K562 (cell line): ENCODE measurements around the gene IQSEC3. TPM values are rescaled to one million over a fixed set of nuclear protein-coding genes. Genes with fewer than 3 reads are reported as not detected.

Experiments
- ATAC-seq: fragments of 200-7000 bp; cut with Tn5 transposase; 3 replicates; pipeline ENCODE4 v1.9.1; 2020; ENCODE audit warnings: moderate library complexity
- BruUV-seq: library from RNA; stranded (reverse); fragments of 400-500 nt; replicated peaks from 2 replicates; lab custom pipeline; 2021; lab: Mats Ljungman, UMichigan
- CTCF ChIA-PET: fragments of 300-600 bp; formaldehyde crosslinking; extraction: SDS; loops from one replicate; lab custom pipeline; 2021; ENCODE audit warnings: low intra/inter-chr PET ratio; lab: Yijun Ruan, JAX
- POLR2A ChIA-PET: fragments of 300-600, 350-650 bp; sonication (Branson Sonifier 250); formaldehyde crosslinking; extraction: SDS; loops from one replicate; lab custom pipeline; 2021; ENCODE audit warnings: antibody characterized with exemption, inconsistent platforms; lab: Yijun Ruan, JAX
- DNase-seq, 4 experiments: peaks; one replicate each; pipeline versions ENCODE4 v3.0.0 to v3.0.0-alpha.2; 2011 to 2018; ENCODE audit warnings: low spot score in 3 of 4, mixed read lengths in 3 of 4; ENCODE audit errors: extremely low read depth in 1 of 4
- FAIRE-seq: peaks from 2 replicates; lab custom pipeline; 2011; peaks lifted over from hg19 to GRCh38; lab: Jason Lieb, UNC
- H2AFZ ChIP-seq: 2 replicates; pipeline ENCODE4 v1.6.0; 2011; ENCODE audit warnings: low read depth, low read length, control low read depth, inconsistent platforms
- H3K27ac ChIP-seq: fragments of 200-600 bp; 3 replicates; pipeline ENCODE4 v1.8.0; 2011; ENCODE audit warnings: low read depth, mild to moderate bottlenecking, control low read depth, inconsistent platforms, low read length, moderate library complexity, mixed read lengths; ENCODE audit errors: extremely low read depth
- H3K27me3 ChIP-seq, 2 experiments: fragments of 300-600 bp in 1 of 2; 2 replicates in 1 of 2; 3 replicates in 1 of 2; pipeline versions ENCODE4 v1.6.0 to v1.8.0; 2011; ENCODE audit warnings: inconsistent platforms in 2 of 2, low read length in 2 of 2, mild to moderate bottlenecking in 1 of 2, mixed read lengths in 1 of 2, moderate library complexity in 1 of 2; ENCODE audit not compliant: control insufficient read depth in 2 of 2, insufficient read depth in 2 of 2
- H3K36me3 ChIP-seq: fragments of 300-600 bp; 3 replicates; pipeline ENCODE4 v1.8.0; 2011; ENCODE audit warnings: mild to moderate bottlenecking, low read length, inconsistent platforms; ENCODE audit not compliant: control insufficient read depth, insufficient read depth
- H3K4me1 ChIP-seq, 2 experiments: fragments of 200-600 bp in 1 of 2; replicated peaks in 1 of 2; 2 replicates in 1 of 2; 3 replicates in 1 of 2; pipeline versions ENCODE4 v1.5.1 to v1.8.0; 2011; ENCODE audit warnings: inconsistent platforms in 2 of 2, low read length in 2 of 2, mild to moderate bottlenecking in 1 of 2, mixed read lengths in 1 of 2, moderate library complexity in 1 of 2; ENCODE audit not compliant: control insufficient read depth in 2 of 2, insufficient read depth in 2 of 2
- H3K4me2 ChIP-seq: 2 replicates; pipeline ENCODE4 v1.6.1; 2011; ENCODE audit warnings: low read length, control low read depth, inconsistent platforms, mixed read lengths; ENCODE audit not compliant: insufficient read depth
- H3K4me3 ChIP-seq: fragments of 200-600 bp; sonication (generic), shearing (Covaris generic); 2 replicates; pipeline ENCODE4 v1.5.1; 2016; ENCODE audit warnings: control low read depth, inconsistent platforms
- H3K79me2 ChIP-seq: fragments of 200-600 bp; 3 replicates; pipeline ENCODE4 v1.8.0; 2011; ENCODE audit warnings: low read length, inconsistent platforms; ENCODE audit not compliant: control insufficient read depth, insufficient read depth
- H3K9ac ChIP-seq, 2 experiments: 2 replicates each; pipeline versions ENCODE4 v1.6.0 to v1.6.1; 2011; ENCODE audit warnings: low read depth in 2 of 2, low read length in 2 of 2, control low read depth in 1 of 2, inconsistent platforms in 1 of 2, mild to moderate bottlenecking in 1 of 2, mixed read lengths in 1 of 2; ENCODE audit not compliant: insufficient read depth in 1 of 2
- H3K9me1 ChIP-seq: one replicate; pipeline ENCODE4 v1.6.0; 2011; ENCODE audit warnings: inconsistent platforms, mild to moderate bottlenecking, low read length, moderate library complexity; ENCODE audit not compliant: control insufficient read depth, insufficient read depth
- H3K9me3 ChIP-seq: replicated peaks from 2 replicates; pipeline ENCODE4 v1.5.1; 2011; ENCODE audit warnings: low read depth, low read length, inconsistent platforms; ENCODE audit not compliant: control insufficient read depth, insufficient read depth
- H4K20me1 ChIP-seq: replicated peaks from 2 replicates; pipeline ENCODE4 v1.6.1; 2011; ENCODE audit warnings: low read length, inconsistent platforms, mixed read lengths; ENCODE audit not compliant: control insufficient read depth, insufficient read depth
- NFYB ChIP-seq: IDR thresholded peaks from 2 replicates; pipeline ENCODE4 v1.6.1; 2011; ENCODE audit warnings: mild to moderate bottlenecking, moderate library complexity; ENCODE audit not compliant: insufficient read length; ENCODE audit errors: extremely low read depth
- NR2C1 ChIP-seq, 2 experiments: fragments of 450-650 bp; IDR thresholded peaks; 2 replicates each; pipeline ENCODE4 v1.6.1; 2017; ENCODE audit warnings: mild to moderate bottlenecking in 2 of 2, antibody characterized with exemption in 1 of 2, inconsistent platforms in 1 of 2, missing compliant biosample characterization in 1 of 2, missing genetic modification characterization in 1 of 2
- USF2 ChIP-seq: sonication (generic); formaldehyde crosslinking; IDR thresholded peaks from 2 replicates; pipeline ENCODE4 v1.5.0; 2020; ENCODE audit warnings: missing genetic modification reagents
- ZNF3 ChIP-seq: fragments of 250-450 bp; sonication (Bioruptor Pico); IDR thresholded peaks from 2 replicates; pipeline ENCODE4 v1.5.0; 2021; ENCODE audit warnings: mild to moderate bottlenecking, moderate library complexity
- ZNF431 ChIP-seq: sonication (generic); formaldehyde crosslinking; IDR thresholded peaks from 2 replicates; pipeline ENCODE4 v1.8.0; 2022; ENCODE audit warnings: mild to moderate bottlenecking, missing genetic modification reagents
- WGBS: fragments of 100-300 bp; shearing (Covaris generic); methylation state at CpG from one replicate; pipeline ENCODE4 v1.1.6; 2016; ENCODE audit warnings: low coverage, mixed read lengths; ENCODE audit not compliant: insufficient coverage; ENCODE audit errors: missing lambda C conversion rate; 5-methylcytosine and 5-hydroxymethylcytosine counted together
- in situ Hi-C: fragments of 300-500 bp; cut with MboI; formaldehyde crosslinking; loops from 4 replicates; pipeline ENCODE4 v1.15.0; 2018; ENCODE audit warnings: inconsistent platforms, mixed read lengths
- intact Hi-C: fragments of 100-400 bp; cut with micrococcal nuclease; formaldehyde crosslinking; loops from 2 replicates; pipeline ENCODE4 v1.14.2; 2022
- polyA plus RNA-seq, 8 experiments: library from polyadenylated mRNA; depleted of rRNA in 4 of 8; stranded (reverse) in 5 of 8; unstranded in 3 of 8; fragments of >200 nt; fragmentation: Nextera tagmentation in 2 of 8; fragmentation: Illumina TruSeq in 1 of 8; extraction: Ambion mirVana in 2 of 8; extraction: Trizol in 1 of 8; gene quantifications; 2 replicates each; pipeline versions ENCODE4 v1.2.1 to v1.2.3, GENCODE V29; 2011 to 2014; ENCODE audit warnings: inconsistent platforms in 1 of 8, missing spikeins in 1 of 8
- total RNA-seq, 7 experiments: library from RNA; depleted of rRNA in 6 of 7; stranded (reverse); fragments of >200 nt in 6 of 7; fragmentation: Illumina TruSeq in 2 of 7; extraction: Trizol in 2 of 7; gene quantifications; 2 replicates each; pipeline versions ENCODE4 v1.2.1 to v1.2.3, GENCODE V29; 2011 to 2021; ENCODE audit warnings: low replicate concordance in 1 of 7

The IQSEC3 gene
- total and polyA plus RNA-seq, 9 of the 15 experiments (the other 6 are each of a cell fraction or from before 2014, with no cell fraction given): under 0.01 to 0.25 (median 0.08) TPM; not detected in 3

- in situ Hi-C loops (no loop called here), intact Hi-C loops (no loop called here)
- H3K79me2 ChIP-seq: no peaks in the 10 kb centered on the region
- peak overlapping the region in 1 of 2 experiments; percentile 43; a peak in 1 of 4 replicates for H3K9ac ChIP-seq
- no peak for TF ChIP-seq ZNF431 (CRISPR knock-in tag)
- peak; percentile 3 for TF ChIP-seq NFYB
- peak overlapping the region; percentile 62 for H3K4me2 ChIP-seq
- H3K27me3 ChIP-seq: peaks cover 0 to 18% of the 10 kb centered on the region in 2 experiments; a peak in 3 of 5 replicates
- ChIA-PET POLR2A (interaction anchor here (1.2 kb wide), 1 partner anchor 11 kb away, joined by 4 read pairs; no protein-coding TSS in a partner anchor), CTCF (no interaction called here)
- H4K20me1 ChIP-seq: no peaks in the 10 kb centered on the region
- no peak overlapping the region for H3K4me3 ChIP-seq
- no peaks in the 10 kb centered on the region for H3K36me3 ChIP-seq
- ATAC-seq (peak; percentile 14; the same call in 1 of the 3 replicates), FAIRE-seq (no peak), DNase-seq (peak in 3 of 4 experiments; percentile 11 to 18 (median 16))
- H3K9me1 ChIP-seq: no peaks in the 10 kb centered on the region
- H3K4me1 ChIP-seq: peaks cover 23 to 25% of the 10 kb centered on the region in 2 experiments
- WGBS: 18% methylated on average over 10 of the region's 12 CpGs
- BruUV-seq: no TSS peak
- peak overlapping the region; percentile 89 for H2AFZ ChIP-seq
- H3K27ac ChIP-seq: no peak overlapping the region
- H3K9me3 ChIP-seq: no peaks in the 10 kb centered on the region
Observed at GRCh38 chr12:98924-99352, 32.4 kb downstream of the IQSEC3 start.

- no peak overlapping the region for H3K4me3 ChIP-seq
- ATAC-seq (no peak), FAIRE-seq (no peak), DNase-seq (no peak)
- no peak overlapping the region for H3K27ac ChIP-seq
- peak overlapping the region in 1 of 2 experiments; percentile 71; a peak in 1 of 4 replicates for H3K9ac ChIP-seq
- no peaks in the 10 kb centered on the region for H3K79me2 ChIP-seq
- no peaks in the 10 kb centered on the region for H4K20me1 ChIP-seq
- ChIA-PET CTCF (no interaction called here), POLR2A (no interaction called here)
- peaks cover 28% of the 10 kb centered on the region in 2 experiments for H3K4me1 ChIP-seq
- 15% methylated on average over 9 of the region's 13 CpGs for whole genome bisulfite sequencing
- no TSS peak for BruUV-seq
- peak overlapping the region; percentile 62; the same call in 1 of the 2 replicates for H3K4me2 ChIP-seq
- no peaks in the 10 kb centered on the region for H3K9me3 ChIP-seq
- H3K36me3 ChIP-seq: no peaks in the 10 kb centered on the region
- in situ Hi-C loops: no loop called here
- intact Hi-C loops: no loop called here
- TF ChIP-seq ZNF3 (CRISPR knock-in tag): no peak
- TF ChIP-seq NR2C1 (IDR thresholded peaks at IDR 0.05): no peak
- no peak for TF ChIP-seq NR2C1 (tag; IDR thresholded peaks at IDR 0.05)
- TF ChIP-seq USF2: no peak
- H2AFZ ChIP-seq: peak overlapping the region; percentile 89; the same call in 1 of the 2 replicates
- H3K27me3 ChIP-seq: peaks cover 0 to 15% of the 10 kb centered on the region in 2 experiments; a peak in 3 of 5 replicates
- H3K9me1 ChIP-seq: no peaks in the 10 kb centered on the region
Observed at GRCh38 chr12:99605-100004, 33.0 kb downstream of the IQSEC3 start.
